Measurements from ENCODE around the gene HLF. TPM values are rescaled to one million over a fixed set of nuclear protein-coding genes. Genes with fewer than 3 reads are reported as not detected.

HLF gene
- total and polyA plus RNA-seq, 2 experiments from 2014 or later: 0.28 TPM; not detected in 1

DNA sequence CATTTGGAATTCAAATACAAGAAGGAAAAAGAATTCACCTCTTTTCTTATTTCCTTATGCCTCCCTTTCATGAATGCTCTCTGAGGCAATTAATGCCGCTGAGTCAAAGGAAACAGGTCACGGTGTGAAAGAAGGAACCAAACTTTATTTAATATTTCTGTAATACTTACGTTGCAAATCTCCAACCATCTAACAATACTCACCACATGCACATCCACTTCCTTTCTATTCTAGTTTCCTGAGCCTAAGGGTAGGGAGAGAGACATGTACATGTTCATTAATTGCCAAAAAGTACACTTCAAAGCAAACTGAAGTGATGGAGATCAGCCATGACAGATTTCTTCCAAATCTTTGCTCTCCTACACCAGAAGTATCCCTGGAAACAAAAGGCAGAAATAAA is 47.9 kb upstream of the HLF start (continued):
- TF ChIP-seq ZNF462 (CRISPR knock-in tag; IDR thresholded peaks at IDR 0.05): no peak
- TF ChIP-seq JUNB (IDR thresholded peaks at IDR 0.05; ENCODE audit: unreplicated experiment): no peak

DNA sequence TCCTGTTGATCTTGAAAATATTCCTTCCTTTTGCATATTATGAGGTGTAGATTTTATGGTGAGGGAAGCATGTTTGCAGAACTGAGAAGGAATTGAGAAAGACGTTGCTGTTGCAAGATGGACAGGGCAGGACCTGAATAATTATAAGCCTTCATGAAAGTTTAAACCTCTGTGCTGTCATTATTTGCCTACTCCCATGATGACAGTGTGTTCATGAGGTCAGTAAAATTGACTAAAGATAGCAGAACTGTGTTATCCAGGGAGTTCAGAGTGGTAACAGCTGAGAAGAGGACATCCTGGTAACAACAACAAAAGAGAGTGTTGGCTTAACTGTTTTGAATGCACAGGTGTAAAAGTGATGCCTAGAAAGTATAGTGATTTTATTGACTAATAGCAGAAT is 45.3 kb upstream of the HLF start:
- no peaks in the 10 kb centered on the region for H3K79me2 ChIP-seq (replicated peaks; ENCODE audit: insufficient read depth)
- H3K4me2 ChIP-seq: no peak overlapping the region
- no peak overlapping the region for H3K27ac ChIP-seq (ENCODE audit: low read depth)
- H3F3A ChIP-seq (replicated peaks; ENCODE audit: low read depth): no peaks in the 10 kb centered on the region
- Mint-ChIP-seq H3K9me3 (no peaks in the 10 kb centered on the region; the same call in 2 of the 3 replicates), H3K4me3 (no peak overlapping the region), H3K27me3 (ENCODE audit: insufficient read depth, low read depth, poor library complexity) (no peaks in the 10 kb centered on the region), H3K36me3 (ENCODE audit: low read depth) (0 out of 3 replicates have a peak, but pooled peaks cover 3% of the 10 kb centered on the region), H3K4me1 (no peaks in the 10 kb centered on the region), H3K27ac (no peak overlapping the region)
- H4K20me1 ChIP-seq (replicated peaks; ENCODE audit: insufficient read depth): no peaks in the 10 kb centered on the region
- no peaks in the 10 kb centered on the region for H3K4me1 ChIP-seq (ENCODE audit: insufficient read depth)
- no peak for TF ChIP-seq CTCF (conservative IDR thresholded peaks at IDR 0.05; ENCODE audit: low read depth in 2 of 2)
- TF ChIP-seq ZNF114 (CRISPR knock-in tag; IDR thresholded peaks at IDR 0.05): no peak
- TF ChIP-seq ZNF331 (CRISPR knock-in tag; IDR thresholded peaks at IDR 0.05; ENCODE audit: low read depth): no peak
- DNase-seq (ENCODE audit: low spot score) (no peak), ATAC-seq (no peak)
- H3K36me3 ChIP-seq (ENCODE audit: insufficient read depth): no peaks in the 10 kb centered on the region
- no peak overlapping the region for H3K4me3 ChIP-seq
- no peaks in the 10 kb centered on the region for H3K9me2 ChIP-seq (ENCODE audit: insufficient read depth)
- H2AFZ ChIP-seq: no peak overlapping the region
- no peaks in the 10 kb centered on the region for H3K27me3 ChIP-seq (ENCODE audit: insufficient read depth)

All from GM23338 (cell line).